Activated CD4-positive, alpha-beta T cell treated with anti-CD3 and anti-CD28 coated beads, Interleukin-2, amount 50 U/mL, for 16 hours (primary cell): ENCODE data around the gene DGKI.
A peak's percentile ranks its signal among the peaks of the same experiment; 100 is the strongest.
"Not testable (repeated sequence)": the region's sequence is repeated elsewhere in the genome, so short reads cannot be mapped to it uniquely, and the experiment has no call there.

ENCODE experiments used
- DNase-seq: peaks from one replicate; pipeline ENCODE4 v3.0.0-alpha.2; 2020

DGKI gene

GRCh38 chr7:137728426-137728825 is 118.3 kb downstream of the DGKI start:
- DNase-seq = no peak

- no peak for DNase-seq
These were observed 119.4 kb downstream of the DGKI start for GRCh38 chr7:137727413-137727812.

DNA sequence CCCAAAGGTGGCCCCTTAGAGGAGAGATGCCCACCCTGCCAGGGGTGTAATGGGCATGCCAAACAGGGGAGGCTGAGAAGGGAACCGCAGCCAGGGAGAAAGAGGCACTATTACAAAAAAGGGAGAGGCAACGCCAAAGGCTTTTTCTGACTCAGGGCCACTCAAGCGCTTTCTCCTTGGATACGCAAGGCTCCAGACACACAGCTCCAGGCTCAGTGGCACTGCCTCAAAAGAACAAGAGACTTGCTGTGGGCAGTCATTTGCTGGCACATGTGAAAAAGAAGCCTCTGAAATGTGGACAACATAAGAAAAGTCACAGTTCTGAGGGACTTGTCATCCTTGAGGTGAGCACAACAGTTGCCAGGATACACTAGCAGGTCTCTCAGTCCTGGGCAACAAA is 128.4 kb downstream of the DGKI start:
- no peak for DNase-seq

- DNase-seq = no peak
These were observed 128.9 kb downstream of the DGKI start for GRCh38 chr7:137717811-137718271.

DNA sequence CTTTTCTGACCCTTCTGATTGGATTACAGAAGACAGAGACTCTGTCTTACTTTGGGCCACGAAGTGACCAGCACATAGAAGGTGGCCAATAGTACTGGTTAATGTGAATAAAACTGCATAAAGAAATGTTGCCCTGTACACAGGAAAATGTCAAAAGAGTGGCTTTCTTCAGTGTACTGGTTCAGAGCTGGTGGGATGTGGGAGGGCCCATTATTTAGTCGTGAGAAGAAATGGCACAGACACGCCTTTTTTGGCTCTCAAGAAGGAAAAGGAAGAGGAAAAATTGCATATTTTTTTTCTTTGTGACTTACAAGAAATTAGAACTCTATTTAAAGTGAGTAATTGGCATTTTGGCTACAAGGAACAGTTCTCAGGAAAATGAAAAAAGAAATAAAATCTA is 129.7 kb downstream of the DGKI start:
- no peak for DNase-seq

DNA sequence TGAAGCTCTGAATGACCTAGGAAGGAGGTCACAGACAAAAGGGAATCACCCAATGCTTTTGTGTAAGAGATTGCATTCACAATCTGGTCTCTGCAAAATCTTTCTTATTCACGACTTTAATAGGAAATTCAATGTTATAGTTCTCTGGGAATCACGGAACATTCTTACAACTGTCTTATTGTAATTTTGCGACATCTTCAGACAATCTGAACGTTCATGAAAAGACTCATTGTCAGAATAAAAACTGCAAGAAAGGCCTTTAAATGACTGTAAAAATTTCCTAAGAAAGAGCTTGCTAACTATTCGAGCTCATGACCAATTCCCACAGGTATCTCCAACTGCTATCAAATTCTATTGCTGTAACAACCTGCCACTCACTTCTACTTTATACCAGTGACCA is 130.7 kb downstream of the DGKI start:
- DNase-seq = no peak

- DNase-seq = no peak
These were observed 131.2 kb downstream of the DGKI start for GRCh38 chr7:137715533-137715932.

- DNase-seq = no peak
These were observed 131.7 kb downstream of the DGKI start for GRCh38 chr7:137715121-137715520.

GRCh38 chr7:137706330-137706729 is 140.4 kb downstream of the DGKI start:
- DNase-seq = not testable (repeated sequence)

- no peak for DNase-seq
These were observed 142.1 kb downstream of the DGKI start for GRCh38 chr7:137704723-137705122.

DNA sequence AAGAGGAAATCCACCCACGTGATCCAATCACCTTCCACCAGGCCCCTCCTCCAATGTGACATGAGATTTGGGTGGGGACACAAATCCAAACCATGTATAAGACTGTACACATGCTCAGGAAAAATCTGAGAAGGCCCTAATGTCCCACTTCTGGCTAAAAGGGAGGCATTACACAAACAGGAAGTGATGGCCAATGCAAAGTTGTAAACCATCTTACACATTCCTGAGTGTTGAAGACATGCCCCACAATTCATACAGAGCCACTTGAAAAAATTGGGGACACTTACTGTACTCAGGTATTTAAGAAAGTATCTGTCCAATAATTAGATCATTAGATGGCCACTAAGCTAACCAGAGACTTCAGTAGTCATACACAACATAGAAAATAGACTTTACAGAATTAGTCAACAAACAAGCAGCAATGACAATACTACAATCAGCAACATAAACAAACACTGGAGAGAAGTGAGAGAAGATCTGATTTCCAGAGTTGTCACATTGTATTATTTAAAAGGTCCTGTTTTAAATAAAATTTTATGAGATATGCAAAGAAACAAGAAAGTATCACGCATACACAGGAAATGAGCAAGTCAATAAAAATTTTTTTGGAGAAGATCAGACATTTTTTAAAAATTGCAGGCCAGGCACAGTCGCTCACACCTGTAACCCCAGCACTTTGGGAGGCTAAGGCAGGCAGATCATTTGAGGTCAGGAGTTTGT is 143.3 kb downstream of the DGKI start:
- DNase-seq = no peak

DNA sequence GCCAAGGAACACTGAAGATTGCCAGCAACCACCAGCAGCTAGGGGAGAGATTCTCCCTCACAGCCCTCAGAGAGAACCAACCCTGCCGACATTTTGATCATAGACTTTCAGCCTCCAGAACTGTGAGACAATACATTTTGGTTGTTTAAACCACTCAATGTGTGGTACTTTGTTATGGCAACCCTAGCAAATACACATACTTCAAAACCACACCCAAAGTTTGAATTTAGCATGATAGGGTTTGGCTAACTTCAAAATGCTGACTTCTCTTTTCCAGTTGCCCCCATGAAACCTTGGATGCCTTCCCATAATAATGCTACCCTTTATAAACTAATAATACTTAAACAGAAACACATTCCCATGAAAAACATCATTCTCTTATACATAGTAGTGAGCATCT is 149.8 kb downstream of the DGKI start:
- DNase-seq = no peak

DNA sequence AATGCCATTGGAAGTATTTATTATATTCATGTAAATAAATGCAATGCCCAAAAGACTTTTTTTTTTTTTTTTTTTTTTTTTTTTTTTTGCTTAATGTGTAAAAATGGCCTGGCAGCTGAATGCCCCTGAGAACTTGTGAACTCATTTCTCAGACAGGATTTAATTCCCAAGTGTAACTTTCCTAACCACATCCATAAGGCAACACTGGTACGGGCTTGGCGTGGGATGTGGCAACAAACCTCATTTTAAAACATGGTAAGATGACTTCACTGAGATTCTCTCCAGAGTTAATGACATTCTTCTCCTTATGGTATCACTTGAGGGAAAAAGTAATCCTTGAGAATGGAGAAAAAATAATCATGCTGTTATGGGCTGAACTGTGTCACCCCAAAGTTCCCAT is 150.4 kb downstream of the DGKI start:
- DNase-seq = no peak

DNA sequence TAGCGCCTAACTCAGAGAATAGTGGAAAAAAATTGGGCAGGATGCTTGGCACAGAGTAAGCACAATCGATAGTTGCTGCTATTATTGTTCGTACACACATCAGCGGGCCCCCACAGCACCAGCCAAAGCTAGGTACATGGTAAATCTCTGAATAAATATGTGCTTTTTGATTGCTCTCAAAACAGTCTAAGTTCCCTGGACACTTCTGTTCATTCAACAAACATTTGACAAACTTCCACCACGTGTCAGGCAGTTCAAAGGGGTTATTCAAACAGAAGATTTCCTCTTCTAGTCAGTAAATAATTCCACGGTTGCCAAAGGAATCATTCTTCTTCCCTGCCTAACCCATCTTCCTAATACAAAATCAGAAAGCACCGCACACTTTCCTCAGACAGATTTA is 150.8 kb downstream of the DGKI start:
- DNase-seq = no peak

- DNase-seq = no peak
These were observed 151.3 kb downstream of the DGKI start for GRCh38 chr7:137695494-137695893.

DNA sequence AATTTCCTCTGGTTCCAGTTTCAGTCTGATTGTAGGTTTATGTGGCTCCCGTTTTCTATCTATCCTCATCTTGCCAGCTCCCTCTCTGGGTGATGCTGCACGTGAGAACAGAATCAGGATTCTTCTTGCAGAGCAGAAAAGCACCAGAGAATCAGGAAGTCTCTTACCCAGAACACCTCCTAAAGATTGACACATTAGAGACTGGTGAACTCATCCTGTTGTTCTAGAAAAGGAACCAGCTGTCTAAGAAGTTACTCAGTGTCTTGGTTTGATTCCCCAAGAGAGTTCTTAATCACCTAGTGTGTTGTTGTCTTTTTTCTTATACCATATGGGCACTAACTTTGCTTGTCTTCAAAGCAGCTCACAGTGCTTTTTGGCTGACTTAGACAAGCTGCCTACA is 152.4 kb downstream of the DGKI start:
- peak; percentile 20 for DNase-seq

- DNase-seq = no peak
These were observed 154.4 kb downstream of the DGKI start for GRCh38 chr7:137692399-137692798.

GRCh38 chr7:137691566-137691965 is 155.2 kb downstream of the DGKI start:
- DNase-seq = no peak

GRCh38 chr7:137690635-137691034 is 156.1 kb downstream of the DGKI start:
- no peak for DNase-seq

- no peak for DNase-seq
These were observed 157.0 kb downstream of the DGKI start for GRCh38 chr7:137689761-137690160.

DNA sequence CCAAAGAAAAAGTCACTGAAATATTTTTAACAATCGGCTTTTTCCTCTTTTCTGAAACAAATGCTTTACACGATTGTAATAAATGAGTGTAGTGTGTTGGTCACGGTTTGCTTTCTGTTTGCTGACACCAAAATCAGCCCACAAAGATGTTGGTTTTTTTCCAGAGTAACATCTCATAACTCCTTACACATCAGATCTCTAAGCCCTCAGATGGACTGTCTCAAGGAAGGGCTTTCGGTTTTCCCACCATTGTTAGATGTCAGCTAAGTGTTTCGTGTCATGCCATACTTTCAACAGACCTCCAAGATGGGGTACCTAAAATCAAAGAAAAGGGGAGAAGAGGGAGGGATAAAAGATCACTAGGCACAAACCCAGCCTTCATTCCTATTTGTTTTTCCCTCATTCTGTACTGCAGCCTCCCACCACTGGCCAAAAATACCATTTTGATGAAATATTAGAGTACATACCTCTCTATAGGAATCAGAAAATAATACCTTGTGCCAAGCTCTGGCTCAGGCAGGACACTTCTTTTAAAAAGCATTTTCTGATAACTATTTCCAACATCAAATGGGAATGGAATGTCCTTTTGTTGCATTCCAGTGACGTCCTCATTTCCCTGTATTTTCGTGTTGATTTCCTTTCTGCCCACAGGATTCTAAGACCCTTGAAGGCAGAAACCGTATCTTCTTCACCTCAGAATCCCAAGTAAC is 159.1 kb downstream of the DGKI start:
- DNase-seq = no peak

DNA sequence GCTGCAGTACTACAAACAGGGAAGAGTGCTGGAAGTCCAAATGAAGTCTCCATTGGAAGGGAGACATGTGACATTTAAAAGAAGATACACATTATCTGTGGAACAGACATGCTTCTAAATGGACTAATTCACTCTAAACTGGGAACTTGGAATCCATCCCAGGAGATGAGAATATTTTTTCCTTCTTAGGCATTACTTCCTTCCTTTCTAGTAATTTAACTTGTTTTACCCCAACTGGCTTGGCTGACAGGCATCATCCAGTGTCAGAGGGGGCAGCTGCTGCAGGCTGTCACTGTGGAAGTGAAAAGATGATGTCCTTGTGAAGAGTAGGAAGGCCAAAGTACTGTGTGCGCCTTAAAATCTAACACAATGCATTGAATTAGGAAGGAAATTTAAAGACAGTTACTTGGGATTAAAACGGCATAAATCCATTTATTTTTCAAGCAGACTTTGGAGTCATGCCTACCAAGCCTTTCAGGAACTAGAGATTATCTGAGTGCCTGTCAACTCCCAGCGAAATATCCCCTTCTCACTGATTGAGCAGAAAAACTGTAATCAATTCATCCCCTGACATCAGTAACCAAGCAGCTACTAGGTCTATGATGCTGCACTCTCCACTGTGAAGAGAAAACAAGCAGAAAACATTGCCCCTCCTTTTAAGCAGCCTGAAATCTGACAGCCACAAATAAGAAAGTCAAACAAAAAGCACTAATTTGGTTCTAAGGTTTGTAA is 161.2 kb downstream of the DGKI start:
- no peak for DNase-seq

- no peak for DNase-seq
These were observed 162.0 kb downstream of the DGKI start for GRCh38 chr7:137684776-137685175.

DNA sequence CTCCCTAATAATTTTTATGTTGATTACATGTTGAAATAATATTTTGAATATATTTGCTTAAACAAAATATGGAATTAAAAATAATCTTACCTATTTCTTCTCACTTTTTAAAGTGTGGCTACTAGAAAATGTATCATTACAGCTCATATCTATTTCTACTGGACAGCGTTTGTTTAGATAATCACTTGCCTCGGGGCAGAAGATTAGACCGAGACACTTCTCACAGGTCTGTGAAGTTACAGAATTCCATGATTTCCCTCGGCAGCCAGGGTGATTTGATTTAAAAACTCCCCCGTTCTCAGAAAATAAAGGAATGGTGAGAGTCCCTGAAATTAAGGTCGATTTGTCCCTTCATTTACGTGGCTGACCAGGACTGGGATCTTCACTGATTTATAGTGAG is 162.5 kb downstream of the DGKI start:
- DNase-seq = no peak
